Raji (cell line): ENCODE results near the gene TTN.

Experiments
- POLR2A ChIP-seq: IDR thresholded peaks from 2 replicates; pipeline ENCODE4 v1.6.1; 2011; ENCODE audit warnings: low read depth, low read length, control low read depth; ENCODE audit not compliant: insufficient read depth

Gene TTN

DNA sequence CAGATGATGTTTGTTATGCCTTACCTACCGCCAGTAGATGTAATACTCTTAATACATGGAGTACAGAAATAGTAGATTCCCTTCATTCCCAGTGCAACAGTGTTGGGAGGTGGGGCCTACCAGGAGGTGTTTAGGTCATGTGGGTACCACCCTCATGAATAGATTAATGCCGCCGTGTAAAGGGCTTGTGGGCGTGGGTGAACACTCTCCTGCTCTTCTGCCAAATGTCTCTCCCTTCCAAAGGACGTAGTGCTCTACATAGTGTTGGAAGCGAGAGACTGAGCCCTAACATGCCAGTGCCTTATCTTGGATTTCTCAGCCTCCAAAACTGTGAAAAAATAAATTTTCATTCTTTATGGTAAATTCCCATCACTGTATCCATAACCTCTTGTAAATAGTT, 296.8 kb downstream of the TTN start:
- no peak for TF ChIP-seq POLR2A

DNA sequence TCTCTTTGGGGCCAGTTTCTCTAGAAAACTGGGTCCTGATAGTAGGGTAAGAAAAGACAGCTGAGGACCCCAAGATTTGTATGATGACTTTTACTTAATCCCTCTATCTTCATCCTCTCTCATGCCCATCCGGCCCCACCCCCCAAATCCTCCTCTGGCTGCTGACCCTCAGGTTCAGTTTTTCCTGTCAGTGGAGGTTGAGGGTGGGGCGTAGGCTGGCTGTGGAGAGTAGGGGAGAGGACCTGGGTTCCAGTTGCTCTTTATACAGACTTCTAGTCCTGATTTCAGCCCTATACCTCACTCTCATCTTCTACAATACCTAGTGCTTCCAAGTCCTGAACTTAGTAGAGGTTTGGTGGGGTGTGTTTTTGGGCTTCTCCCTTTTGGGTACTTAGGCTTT, 298.6 kb downstream of the TTN start:
- no peak for TF ChIP-seq POLR2A

DNA sequence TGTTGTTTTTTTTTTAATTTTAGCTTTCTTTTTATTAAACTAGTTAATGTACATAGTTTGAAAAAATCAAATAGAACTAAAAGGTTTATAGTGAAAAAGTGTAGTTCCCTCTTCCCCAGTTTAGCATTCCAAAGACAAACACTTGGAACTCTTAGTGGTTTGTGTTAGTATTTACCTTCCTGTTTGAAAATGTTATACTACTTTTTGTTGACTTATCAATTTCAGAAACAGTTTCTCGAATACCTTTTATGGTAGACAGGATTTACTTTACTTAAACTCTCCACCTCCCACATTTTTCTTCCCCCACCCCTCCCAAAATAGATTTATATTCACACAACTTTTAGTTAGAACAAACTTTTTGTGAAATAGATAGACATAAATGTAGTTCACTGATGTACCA, 300.3 kb downstream of the TTN start:
- TF ChIP-seq POLR2A, result no peak

DNA sequence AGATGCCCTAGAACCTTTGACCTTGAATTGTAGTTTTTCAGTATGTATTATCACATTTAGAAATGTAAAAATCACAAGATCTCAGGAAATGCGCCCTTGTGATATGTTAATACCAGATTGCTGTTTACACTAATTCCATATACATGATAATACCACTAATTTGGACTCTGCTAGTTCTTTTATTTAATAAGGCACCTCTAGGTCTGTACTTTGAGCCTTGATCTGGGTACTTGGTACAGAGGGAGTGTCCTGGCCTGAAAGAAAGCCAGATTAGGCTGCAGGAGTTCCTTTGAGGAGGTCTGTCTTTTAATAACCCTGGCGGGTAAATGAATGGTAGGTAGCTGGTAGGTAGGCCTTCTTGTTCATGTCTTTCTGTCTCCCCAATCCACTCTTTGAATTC, 300.7 kb downstream of the TTN start:
- no peak for TF ChIP-seq POLR2A

DNA sequence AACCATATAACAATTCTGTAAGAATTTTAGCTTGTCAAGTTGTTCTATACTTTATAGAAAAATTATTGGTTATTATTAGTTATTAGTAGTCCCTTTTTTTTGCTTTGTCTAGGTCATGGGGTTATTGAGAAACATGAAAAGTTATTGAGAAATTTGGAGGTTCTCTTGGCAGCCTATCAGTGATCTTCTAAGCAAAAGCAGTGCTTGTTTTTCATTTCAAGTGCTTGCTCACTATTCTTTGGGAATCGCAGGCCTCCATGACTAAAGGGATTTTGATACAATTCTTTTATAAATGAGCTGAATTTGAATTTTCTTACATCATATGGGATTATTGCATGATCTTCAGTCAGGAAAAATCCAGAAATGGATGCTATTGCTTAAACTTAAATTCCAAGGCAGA, 301.1 kb downstream of the TTN start:
- TF ChIP-seq POLR2A, result no peak

DNA sequence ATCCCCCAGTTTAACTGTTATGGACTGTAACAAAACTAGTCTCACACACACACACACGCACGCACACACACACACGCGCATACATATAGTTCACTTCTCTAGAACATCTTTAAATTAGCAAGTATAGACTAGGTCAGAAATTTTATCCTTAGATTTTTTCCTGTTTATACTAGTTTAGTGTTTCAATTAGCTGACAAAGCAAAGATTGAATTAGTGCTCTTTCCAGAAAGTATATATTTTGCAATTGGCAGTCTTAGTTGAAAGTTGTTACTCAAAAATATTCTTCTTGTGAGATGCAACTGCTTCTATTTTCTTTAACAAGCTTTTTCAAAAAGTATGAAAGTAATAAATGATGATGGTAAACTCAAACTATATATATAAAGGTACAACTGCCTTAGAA, 304.5 kb downstream of the TTN start:
- TF ChIP-seq POLR2A, result no peak

DNA sequence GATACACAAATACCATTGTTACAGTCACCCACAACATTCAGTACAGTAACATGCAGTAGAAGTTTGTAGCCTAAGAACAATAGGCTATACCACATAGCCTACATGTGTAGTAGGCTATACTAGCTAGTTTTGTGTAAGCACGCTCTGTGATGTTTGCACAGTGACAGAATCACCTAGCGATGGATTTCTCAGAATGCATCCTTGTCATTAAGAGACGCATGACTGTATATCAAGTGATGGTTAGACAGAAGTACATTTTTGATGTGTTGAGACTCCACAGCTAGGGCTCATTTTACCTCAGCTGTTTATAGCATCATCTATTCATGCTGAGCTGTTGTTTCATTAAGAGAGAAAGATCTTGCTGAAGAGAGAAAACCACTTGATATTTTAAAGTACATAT, 307.6 kb downstream of the TTN start:
- no peak for TF ChIP-seq POLR2A

DNA sequence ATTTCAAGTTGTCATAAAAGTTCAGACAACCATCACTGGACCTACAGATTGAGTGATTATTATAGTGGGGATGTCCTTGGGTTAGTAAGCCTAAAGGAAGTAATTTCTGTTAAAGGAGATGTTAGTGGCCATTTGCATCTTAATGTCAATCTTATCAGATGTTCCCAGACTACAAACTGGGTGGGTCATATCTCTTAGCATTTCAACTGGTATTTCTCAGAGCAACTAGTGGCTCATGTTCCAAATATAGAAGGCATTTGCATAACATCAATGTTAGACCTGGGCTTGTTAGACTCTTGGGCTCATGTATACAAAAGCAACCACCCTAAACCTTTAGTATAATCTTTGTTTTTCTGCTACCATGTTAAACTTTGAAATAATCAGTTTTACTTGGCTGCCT, 309.1 kb downstream of the TTN start:
- TF ChIP-seq POLR2A, result no peak

DNA sequence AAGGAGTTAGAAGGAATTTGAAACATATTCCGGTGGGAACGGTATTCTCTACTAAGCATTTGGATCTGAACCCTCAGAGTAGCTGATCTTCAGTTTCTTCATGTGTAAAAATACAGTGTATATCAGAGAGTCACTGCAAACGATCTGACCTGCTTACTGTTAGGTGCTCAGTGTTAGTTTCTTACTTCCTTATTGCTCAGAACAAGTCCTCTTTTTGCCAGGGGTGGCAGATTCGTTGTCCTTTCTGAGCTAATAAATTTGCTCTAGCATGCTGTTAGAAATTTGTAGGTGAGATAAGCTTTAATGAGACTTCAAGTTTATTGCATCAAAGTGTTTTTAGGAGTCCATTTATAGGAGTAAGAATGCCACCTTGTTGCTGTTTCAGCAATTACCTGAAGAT, 311.2 kb downstream of the TTN start:
- no peak for TF ChIP-seq POLR2A

DNA sequence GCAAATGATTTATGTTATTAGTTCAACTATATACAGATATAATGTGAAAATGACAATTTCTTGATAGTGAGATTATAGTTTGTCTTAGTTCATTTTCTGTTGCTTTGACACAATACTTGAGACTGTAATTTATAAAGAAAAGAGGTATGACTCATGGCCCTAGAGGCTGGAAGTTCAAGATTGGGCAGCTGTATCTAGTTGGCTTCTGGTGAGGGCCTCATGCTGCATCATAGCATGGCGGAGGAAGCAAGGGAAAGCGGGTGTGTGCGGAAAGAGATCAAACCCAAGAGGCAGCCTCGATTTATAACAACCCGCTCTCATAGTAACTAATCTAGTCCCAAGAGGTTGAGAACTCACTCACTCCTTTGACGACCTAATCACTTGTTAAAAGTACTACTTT, 315.6 kb downstream of the TTN start:
- TF ChIP-seq POLR2A, result no peak

DNA sequence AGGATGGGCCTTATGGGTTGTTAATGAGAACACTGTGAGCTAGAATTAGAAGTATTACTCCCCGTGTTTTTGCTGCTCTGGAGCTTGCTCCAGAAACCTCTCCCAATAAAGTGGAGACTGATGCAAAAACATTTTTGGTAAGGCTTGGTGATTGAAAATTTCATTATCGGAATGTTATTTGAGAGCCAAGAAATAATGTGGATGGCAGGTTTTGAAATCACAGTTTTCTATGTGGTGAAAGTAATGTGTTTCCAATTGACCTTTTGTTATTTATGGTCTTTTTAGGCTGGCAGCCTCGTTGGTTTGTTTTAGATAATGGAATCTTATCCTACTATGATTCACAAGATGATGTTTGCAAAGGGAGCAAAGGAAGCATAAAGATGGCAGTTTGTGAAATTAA, 321.9 kb downstream of the TTN start:
- no peak for TF ChIP-seq POLR2A

DNA sequence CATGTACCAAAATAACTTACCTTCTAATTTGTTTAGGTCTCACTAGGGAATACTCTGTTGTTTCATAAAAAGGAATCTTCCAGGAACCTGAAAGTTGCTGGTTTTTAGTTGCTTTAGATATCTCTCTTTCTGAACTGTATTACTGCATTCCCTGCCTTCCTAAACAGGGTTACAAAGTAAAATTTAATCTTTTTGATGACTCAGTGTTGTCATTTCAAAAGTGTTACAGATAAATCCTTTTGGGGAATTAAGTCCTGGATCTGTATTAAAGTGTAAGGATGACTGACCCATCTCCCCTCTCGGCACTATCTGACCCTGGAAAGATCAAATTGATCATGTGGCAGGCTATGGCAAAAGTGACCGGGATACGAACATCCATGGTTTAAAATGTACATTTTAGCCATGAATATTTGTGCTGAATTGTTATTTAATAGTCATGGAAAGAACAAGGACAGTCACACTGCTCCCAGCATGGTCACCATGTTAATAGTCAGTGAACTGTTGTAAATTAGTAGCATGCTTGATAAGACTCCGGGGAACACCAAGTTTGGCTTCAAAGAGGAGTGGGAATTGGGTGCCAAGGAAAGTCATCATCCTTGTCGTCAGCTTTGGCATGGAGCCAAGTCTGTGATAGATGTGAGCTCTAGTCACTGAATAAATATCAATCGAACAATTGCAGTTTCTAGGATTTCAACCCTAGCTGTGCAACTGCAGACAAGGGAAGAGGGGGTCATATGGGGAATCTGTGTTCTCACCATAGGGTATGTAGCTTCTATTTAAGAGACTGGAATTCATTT, 322.8 kb downstream of the TTN start:
- TF ChIP-seq POLR2A, result no peak

DNA sequence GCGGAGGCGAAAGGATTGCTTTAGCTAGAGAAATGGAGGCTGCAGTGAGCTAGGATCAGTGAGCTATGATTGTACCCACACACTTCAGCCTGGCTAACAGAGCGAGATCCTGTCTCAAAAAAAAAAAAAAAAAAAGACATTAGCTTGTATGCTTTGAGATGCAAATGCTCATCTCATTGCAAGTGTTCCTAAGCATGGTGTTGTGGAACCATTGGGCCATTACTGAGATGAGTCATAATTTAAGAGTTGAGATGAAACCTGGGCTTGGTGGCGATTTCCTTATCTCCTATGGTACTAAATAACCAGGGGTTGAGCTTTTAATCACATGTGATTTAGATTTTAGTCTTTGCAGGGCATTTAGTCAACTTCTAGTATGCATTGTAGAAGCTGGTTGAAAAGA, 324.8 kb downstream of the TTN start:
- TF ChIP-seq POLR2A, result no peak

DNA sequence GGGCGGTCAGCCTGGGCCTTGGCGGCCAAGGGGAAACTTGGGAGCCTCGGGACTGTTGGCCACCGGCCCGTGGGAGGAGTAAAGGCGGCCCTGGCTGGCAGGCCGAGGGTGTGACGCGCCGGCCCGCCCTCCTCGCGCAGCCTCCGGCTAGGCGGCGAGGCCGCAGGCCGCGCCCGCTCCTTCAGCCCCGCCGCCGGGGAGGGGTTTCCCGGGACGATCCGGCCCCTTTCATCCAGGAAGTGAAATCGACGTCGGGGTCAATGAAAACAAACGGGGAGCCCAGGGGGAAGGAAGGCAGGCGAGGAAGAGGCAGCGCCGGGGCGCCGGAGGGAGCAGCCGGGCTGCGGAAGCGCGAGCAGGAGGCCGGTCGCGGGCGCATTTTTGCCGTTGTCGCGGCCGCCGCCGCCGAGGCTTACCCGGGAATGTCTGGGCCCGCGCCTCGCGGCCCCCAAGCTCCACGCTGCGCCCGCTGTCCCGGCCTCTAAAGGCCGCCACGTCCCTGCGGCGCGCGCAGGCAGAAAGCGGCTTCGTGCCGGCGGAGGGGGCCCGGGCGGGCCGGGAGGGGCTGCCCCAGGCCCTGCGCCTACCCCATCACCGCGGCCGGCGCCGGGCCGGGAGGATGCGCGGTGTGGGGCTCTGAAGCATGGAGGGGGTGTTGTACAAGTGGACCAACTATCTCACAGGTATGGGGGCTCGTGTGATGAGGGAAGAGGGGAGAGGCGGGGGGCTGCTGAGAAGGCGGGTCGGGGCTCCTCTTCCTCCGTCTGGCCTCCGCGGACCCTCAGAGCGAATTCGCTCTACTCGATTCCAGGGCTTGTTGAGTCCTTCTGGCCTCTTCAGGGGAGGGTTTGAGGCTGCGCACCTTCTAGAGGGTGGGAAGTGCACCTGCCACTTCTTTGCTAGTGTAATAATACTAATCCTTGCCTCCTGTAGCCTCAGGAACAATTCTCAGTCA, 326.7 kb downstream of the TTN start, which contains the start of gene PLEKHA3:
Gene PLEKHA3 (plus strand): TSS at position 231 of the 955 bp plus-strand sequence. CDS start 413 bp downstream, at position 644.
- peak; percentile 51 for TF ChIP-seq POLR2A

DNA sequence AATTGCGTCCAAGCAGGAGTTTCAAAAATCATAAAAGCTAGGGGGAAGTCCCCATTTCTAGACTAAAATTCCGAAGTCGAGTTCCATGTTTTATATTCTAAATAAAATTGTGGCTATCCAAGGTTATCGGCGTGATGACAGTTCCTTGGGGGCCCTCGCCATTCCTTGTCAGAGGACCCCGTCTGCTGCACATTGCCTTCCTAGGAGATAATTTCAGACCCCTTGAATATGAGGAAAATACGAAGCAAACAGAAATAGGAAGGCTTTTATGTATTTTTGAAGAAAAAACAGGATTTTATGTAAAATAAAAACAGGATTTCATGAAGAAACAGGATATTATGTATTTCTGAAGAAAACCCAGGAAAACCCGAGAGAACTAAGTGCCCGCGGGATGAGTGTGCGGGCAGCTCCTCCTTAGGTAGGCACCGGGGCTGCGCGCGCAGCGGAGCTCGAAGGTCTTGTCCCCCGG, 327.4 kb downstream of the TTN start:
- TF ChIP-seq POLR2A, result no peak

DNA sequence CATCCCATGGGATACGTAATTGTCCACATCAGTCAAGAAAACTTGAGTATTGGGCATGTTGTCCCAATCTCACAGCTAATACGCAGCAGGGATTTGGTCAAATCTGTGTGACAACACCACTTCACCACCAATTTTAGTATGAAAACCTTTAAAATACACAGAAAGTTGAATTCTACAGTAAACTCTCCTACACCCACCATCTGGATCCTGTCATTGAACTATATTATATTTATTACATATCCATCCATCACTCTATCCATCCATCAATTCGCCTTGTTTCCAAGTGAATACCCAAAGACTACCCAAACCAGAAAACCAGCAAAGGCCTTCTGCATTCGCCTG, 328.0 kb downstream of the TTN start:
- no peak for TF ChIP-seq POLR2A
